ENCODE data around the gene GALNT10. TPM values are rescaled to one million over a fixed set of nuclear protein-coding genes. Genes with fewer than 3 reads are reported as not detected.

GALNT10 gene
- polyA plus RNA-seq, 1 donor, result 20.0 TPM

- no peak for DNase-seq
Observed at GRCh38 chr5:154385236-154385512, 194.6 kb downstream of the GALNT10 start.

- DNase-seq, result no peak
Observed at GRCh38 chr5:154386952-154387629, 196.6 kb downstream of the GALNT10 start.

- DNase-seq, result no peak
Observed at GRCh38 chr5:154388842-154389241, 198.3 kb downstream of the GALNT10 start.

- no peak for DNase-seq
Observed at GRCh38 chr5:154390096-154390495, 199.6 kb downstream of the GALNT10 start.

GRCh38 chr5:154390746-154391359 lies 200.3 kb downstream of the GALNT10 start:
- no peak for DNase-seq

- DNase-seq, result no peak
Observed at GRCh38 chr5:154391788-154392187, 201.3 kb downstream of the GALNT10 start.

- no peak for DNase-seq
Observed at GRCh38 chr5:154393850-154394249, 203.3 kb downstream of the GALNT10 start.

GRCh38 chr5:154394307-154394706 lies 203.8 kb downstream of the GALNT10 start:
- DNase-seq, result no peak

- DNase-seq, result no peak
Observed at GRCh38 chr5:154395407-154396106, 205.0 kb downstream of the GALNT10 start.

GRCh38 chr5:154396128-154396527 lies 205.6 kb downstream of the GALNT10 start:
- DNase-seq, result no peak

- DNase-seq, result no peak
Observed at GRCh38 chr5:154397652-154398406, 207.3 kb downstream of the GALNT10 start.

GRCh38 chr5:154400678-154401077 lies 210.1 kb downstream of the GALNT10 start:
- DNase-seq, result no peak

GRCh38 chr5:154401355-154401754 lies 210.8 kb downstream of the GALNT10 start:
- DNase-seq, result no peak

- DNase-seq, result no peak
Observed at GRCh38 chr5:154401931-154402330, 211.4 kb downstream of the GALNT10 start.

- no peak for DNase-seq
Observed at GRCh38 chr5:154402611-154403010, 212.1 kb downstream of the GALNT10 start.

GRCh38 chr5:154403234-154403633 lies 212.7 kb downstream of the GALNT10 start:
- no peak for DNase-seq

- no peak for DNase-seq
Observed at GRCh38 chr5:154403776-154404387, 213.3 kb downstream of the GALNT10 start.

- DNase-seq, result peak; percentile 81
Observed at GRCh38 chr5:154405078-154405792, 214.7 kb downstream of the GALNT10 start.

GRCh38 chr5:154406231-154406630 lies 215.7 kb downstream of the GALNT10 start:
- DNase-seq, result no peak

- DNase-seq, result no peak
Observed at GRCh38 chr5:154406826-154407225, 216.3 kb downstream of the GALNT10 start.

GRCh38 chr5:154408811-154409210 lies 218.3 kb downstream of the GALNT10 start:
- DNase-seq, result no peak

- no peak for DNase-seq
Observed at GRCh38 chr5:154409230-154409840, 218.8 kb downstream of the GALNT10 start.

Data from hindlimb muscle (tissue), 1 donor.